SU-DHL-6 (cell line): ENCODE data around the gene DNAH14.

Experiments
- EZH2phosphoT487 ChIP-seq: fragments of 200-600 bp; sonication (generic), shearing (Covaris generic); conservative IDR thresholded peaks from 2 replicates; pipeline ENCODE4 v1.6.1; 2018; ENCODE audit warnings: mild to moderate bottlenecking, antibody characterized with exemption, low read length, moderate library complexity, mixed read lengths
- TF ChIP-seq, protein P1 (sequence below): fragments of 200-600 bp; sonication (generic); IDR thresholded peaks from one replicate; pipeline ENCODE4 v1.5.1; 2017; ENCODE audit warnings: antibody characterized with exemption, mild to moderate bottlenecking, low read length, moderate library complexity; ENCODE audit not compliant: insufficient read depth, poor library complexity, severe bottlenecking

DNA sequence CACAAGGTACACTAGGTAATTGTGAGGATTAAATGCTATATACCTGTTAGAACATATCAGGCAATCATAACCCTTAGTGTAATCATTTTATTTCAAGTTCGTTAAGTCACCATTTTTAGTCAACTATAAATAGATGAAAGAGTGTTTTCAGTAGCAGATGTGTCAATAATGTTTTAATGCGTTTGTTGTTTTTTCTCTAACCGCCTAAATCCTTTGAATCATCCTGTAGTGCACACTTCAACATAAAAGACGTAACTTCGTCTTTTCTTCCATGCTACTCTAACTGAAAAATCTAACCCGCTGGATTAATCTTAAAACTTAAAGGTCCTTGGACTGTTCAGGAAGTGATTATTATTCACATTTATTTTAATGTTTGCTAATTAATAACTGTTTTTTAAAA is 505.6 kb downstream of the DNAH14 start:
- TF ChIP-seq, protein P1, sequence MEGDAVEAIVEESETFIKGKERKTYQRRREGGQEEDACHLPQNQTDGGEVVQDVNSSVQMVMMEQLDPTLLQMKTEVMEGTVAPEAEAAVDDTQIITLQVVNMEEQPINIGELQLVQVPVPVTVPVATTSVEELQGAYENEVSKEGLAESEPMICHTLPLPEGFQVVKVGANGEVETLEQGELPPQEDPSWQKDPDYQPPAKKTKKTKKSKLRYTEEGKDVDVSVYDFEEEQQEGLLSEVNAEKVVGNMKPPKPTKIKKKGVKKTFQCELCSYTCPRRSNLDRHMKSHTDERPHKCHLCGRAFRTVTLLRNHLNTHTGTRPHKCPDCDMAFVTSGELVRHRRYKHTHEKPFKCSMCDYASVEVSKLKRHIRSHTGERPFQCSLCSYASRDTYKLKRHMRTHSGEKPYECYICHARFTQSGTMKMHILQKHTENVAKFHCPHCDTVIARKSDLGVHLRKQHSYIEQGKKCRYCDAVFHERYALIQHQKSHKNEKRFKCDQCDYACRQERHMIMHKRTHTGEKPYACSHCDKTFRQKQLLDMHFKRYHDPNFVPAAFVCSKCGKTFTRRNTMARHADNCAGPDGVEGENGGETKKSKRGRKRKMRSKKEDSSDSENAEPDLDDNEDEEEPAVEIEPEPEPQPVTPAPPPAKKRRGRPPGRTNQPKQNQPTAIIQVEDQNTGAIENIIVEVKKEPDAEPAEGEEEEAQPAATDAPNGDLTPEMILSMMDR, result no peak
- no peak for TF ChIP-seq EZH2phosphoT487
